Esophagus (tissue), 2 donors: ENCODE data around the gene IL20. TPM values are rescaled to one million over a fixed set of nuclear protein-coding genes. Genes with fewer than 3 reads are reported as not detected.

Experiments used
- H3K27ac ChIP-seq, 2 donors: one replicate each; pipeline ENCODE4 v1.5.1; 2013; ENCODE audit warnings: low read depth in 2 of 2, mild to moderate bottlenecking in 2 of 2, inconsistent platforms in 1 of 2, low read length in 1 of 2, moderate library complexity in 1 of 2
- H3K27me3 ChIP-seq, 2 donors: one replicate each; pipeline ENCODE4 v1.6.1; 2013; ENCODE audit warnings: low read length in 2 of 2, control low read depth in 1 of 2, mild to moderate bottlenecking in 1 of 2; ENCODE audit not compliant: insufficient read depth in 2 of 2, control insufficient read depth in 1 of 2
- H3K36me3 ChIP-seq, 2 donors: one replicate each; pipeline ENCODE4 v1.6.1; 2013; ENCODE audit warnings: low read length in 1 of 2; ENCODE audit not compliant: control insufficient read depth in 2 of 2, insufficient read depth in 2 of 2
- H3K4me1 ChIP-seq, 2 donors: one replicate each; pipeline ENCODE4 v1.6.1; 2013; ENCODE audit warnings: low read length in 1 of 2; ENCODE audit not compliant: control insufficient read depth in 2 of 2, insufficient read depth in 2 of 2
- H3K4me3 ChIP-seq, 2 donors: one replicate each; pipeline ENCODE4 v1.5.1; 2013; ENCODE audit warnings: low read length in 2 of 2, mild to moderate bottlenecking in 2 of 2, low read depth in 1 of 2, moderate library complexity in 1 of 2
- H3K9me3 ChIP-seq, 2 donors: one replicate each; pipeline ENCODE4 v1.6.1; 2013; ENCODE audit warnings: mild to moderate bottlenecking in 2 of 2, low read depth in 1 of 2, low read length in 1 of 2, moderate library complexity in 1 of 2; ENCODE audit not compliant: control insufficient read depth in 2 of 2, insufficient read depth in 1 of 2
- WGBS, 2 donors: extraction: QIAGEN DNeasy Blood & Tissue Kit; methylation state at CpG; one replicate each; pipeline ENCODE4 v1.1.7; 2013; 5-methylcytosine and 5-hydroxymethylcytosine counted together
- polyA plus RNA-seq, 2 donors: library from polyadenylated mRNA; stranded (reverse); fragments of 200-250 nt; gene quantifications; one replicate each; pipeline ENCODE4 v1.2.3, GENCODE V29; 2013
- donor health status: healthy with polysubstance abuse.
- donor health status: Bipolar disorder and iron deficiency.

IL20 gene
- polyA plus RNA-seq, 2 donors: 0.05 TPM; not detected in 1

GRCh38 chr1:206904423-206905142 is 39.2 kb downstream of the IL20 start:
- H3K36me3 ChIP-seq: no peaks in the 10 kb centered on the region
- H3K27me3 ChIP-seq: no peaks in the 10 kb centered on the region
- H3K9me3 ChIP-seq: peaks cover 0 to 2% of the 10 kb centered on the region in 2 donors
- no peak overlapping the region for H3K27ac ChIP-seq
- 90 to 92% methylated on average over 10 of the region's 10 CpGs for WGBS, 2 donors
- no peak overlapping the region for H3K4me3 ChIP-seq
- peaks cover under 1 to 5% of the 10 kb centered on the region in 2 donors for H3K4me1 ChIP-seq

- Histone ChIP-seq H3K9me3 (peaks cover 0 to 2% of the 10 kb centered on the region in 2 donors), H3K4me3 (no peak overlapping the region), H3K27me3 (no peaks in the 10 kb centered on the region), H3K27ac (no peak overlapping the region), H3K36me3 (no peaks in the 10 kb centered on the region), H3K4me1 (peaks cover 6 to 10% of the 10 kb centered on the region in 2 donors)
- whole genome bisulfite sequencing, 2 donors: 49 to 65% methylated on average over 4 of the region's 4 CpGs
Observed at GRCh38 chr1:206905295-206906164, 40.1 kb downstream of the IL20 start.

- Histone ChIP-seq H3K9me3 (peaks cover 0 to 2% of the 10 kb centered on the region in 2 donors), H3K4me3 (no peak overlapping the region), H3K27ac (no peak overlapping the region), H3K27me3 (no peaks in the 10 kb centered on the region), H3K4me1 (peaks cover 6 to 10% of the 10 kb centered on the region in 2 donors), H3K36me3 (no peaks in the 10 kb centered on the region)
- 87% methylated on average over 23 of the region's 23 CpGs for WGBS, 2 donors
Observed at GRCh38 chr1:206907304-206907991, 42.0 kb downstream of the IL20 start.

- Histone ChIP-seq H3K27me3 (no peaks in the 10 kb centered on the region), H3K9me3 (peaks cover 0 to 2% of the 10 kb centered on the region in 2 donors), H3K4me1 (peaks cover 6 to 10% of the 10 kb centered on the region in 2 donors), H3K36me3 (no peaks in the 10 kb centered on the region), H3K27ac (no peak overlapping the region), H3K4me3 (no peak overlapping the region)
- WGBS, 2 donors: 89 to 94% methylated on average over 10 of the region's 10 CpGs
Observed at GRCh38 chr1:206908038-206908437, 42.6 kb downstream of the IL20 start.

- Histone ChIP-seq H3K36me3 (no peaks in the 10 kb centered on the region), H3K27me3 (no peaks in the 10 kb centered on the region), H3K4me3 (peak overlapping the region; percentile 38 to 48), H3K9me3 (peaks cover 0 to 2% of the 10 kb centered on the region in 2 donors), H3K4me1 (peaks cover 6 to 10% of the 10 kb centered on the region in 2 donors), H3K27ac (peak overlapping the region; percentile 70 to 75)
- WGBS, 2 donors: 1 to 2% methylated on average over 69 of the region's 69 CpGs
Observed at GRCh38 chr1:206909161-206909882, 43.9 kb downstream of the IL20 start.

GRCh38 chr1:206909883-206910318 is 44.5 kb downstream of the IL20 start:
- H3K4me3 ChIP-seq: peak overlapping the region; percentile 38 to 48

DNA sequence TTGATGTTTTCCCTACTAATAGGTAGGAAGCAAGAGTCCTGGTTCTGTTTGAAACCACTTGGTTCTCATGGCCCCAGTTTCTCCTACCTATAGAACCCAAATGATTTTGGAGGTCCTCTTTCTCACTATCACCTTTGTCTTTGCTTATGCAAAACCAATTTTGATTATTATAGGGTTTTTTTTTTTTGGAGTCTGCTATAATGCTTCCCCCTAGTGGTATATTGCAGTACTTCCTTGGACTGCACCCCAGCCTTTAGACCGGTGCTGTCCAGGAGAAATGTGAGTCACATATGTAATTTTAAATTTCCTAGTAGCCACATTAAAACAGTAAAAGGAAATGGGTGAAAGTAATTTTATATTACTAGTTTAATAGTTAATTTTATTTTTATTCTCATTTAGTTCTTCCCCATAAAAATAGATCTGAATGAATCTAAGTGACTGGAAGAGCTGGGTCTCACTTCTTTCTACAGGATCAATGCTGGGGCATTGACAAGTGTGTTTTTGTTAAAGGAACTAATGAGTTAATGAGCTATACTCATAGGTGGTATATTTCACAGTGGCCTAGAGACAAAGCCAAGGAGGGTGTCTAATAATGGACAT is 45.7 kb downstream of the IL20 start:
- no peaks in the 10 kb centered on the region for H3K27me3 ChIP-seq
- H3K9me3 ChIP-seq: no peaks in the 10 kb centered on the region

More at GRCh38 chr1:206909883-206910318, 44.5 kb downstream of the IL20 start:
- Histone ChIP-seq H3K27me3 (no peaks in the 10 kb centered on the region), H3K4me1 (peaks cover 6 to 10% of the 10 kb centered on the region in 2 donors), H3K36me3 (no peaks in the 10 kb centered on the region), H3K9me3 (peaks cover 0 to under 1% of the 10 kb centered on the region in 2 donors), H3K27ac (peak overlapping the region; percentile 70 to 75)
- 24 to 27% methylated on average over 14 of the region's 14 CpGs for whole genome bisulfite sequencing, 2 donors

GRCh38 chr1:206912445-206913095 is 47.1 kb downstream of the IL20 start:
- no peak overlapping the region for H3K27ac ChIP-seq
- H3K36me3 ChIP-seq: no peaks in the 10 kb centered on the region
- no peaks in the 10 kb centered on the region for H3K27me3 ChIP-seq
- no peak overlapping the region for H3K4me3 ChIP-seq
- peaks cover 6% of the 10 kb centered on the region in 2 donors for H3K4me1 ChIP-seq
- 21 to 29% methylated on average over 7 of the region's 7 CpGs for WGBS, 2 donors
- H3K9me3 ChIP-seq: no peaks in the 10 kb centered on the region

More for the DNA sequence above, 45.7 kb downstream of the IL20 start:
- WGBS, 2 donors: 0 to 7% methylated on average over 1 of the region's 1 CpG
- H3K27ac ChIP-seq: no peak overlapping the region
- H3K4me3 ChIP-seq: no peak overlapping the region
- H3K4me1 ChIP-seq: peaks cover 6 to 10% of the 10 kb centered on the region in 2 donors
- no peaks in the 10 kb centered on the region for H3K36me3 ChIP-seq
